WTC11 (cell line): ENCODE measurements around the gene TNFSF13B. TPM values are rescaled to one million over a fixed set of nuclear protein-coding genes. Genes with fewer than 3 reads are reported as not detected.

Experiments
- ATAC-seq: fragments of 200-7000 bp; cut with Tn5 transposase; 2 replicates; pipeline ENCODE4 v1.10.0; 2021; ENCODE audit warnings: mild to moderate bottlenecking, moderate library complexity
- CTCF ChIA-PET: fragments of 300-600 bp; sonication (Branson Sonifier 250); formaldehyde crosslinking; loops from one replicate; lab custom pipeline; 2021; ENCODE audit warnings: antibody characterized with exemption; lab: Charles Lee
- POLR2A ChIA-PET: fragments of 350-600 bp; sonication (Branson Sonifier 250); formaldehyde crosslinking; loops from one replicate; lab custom pipeline; 2021; ENCODE audit warnings: antibody characterized with exemption; lab: Charles Lee
- DNase-seq: peaks from one replicate; pipeline ENCODE4 v3.0.0; 2021; ENCODE audit warnings: low spot score
- H3K27ac Mint-ChIP-seq: 2 replicates; pipeline ENCODE4 v1.8.0; 2021; ENCODE audit warnings: mixed read lengths
- H3K27me3 Mint-ChIP-seq: 2 replicates; pipeline ENCODE4 v1.8.0; 2021; ENCODE audit warnings: low read depth, mild to moderate bottlenecking, moderate library complexity, mixed read lengths
- H3K36me3 Mint-ChIP-seq: 2 replicates; pipeline ENCODE4 v1.8.0; 2021; ENCODE audit warnings: mixed read lengths
- H3K4me1 Mint-ChIP-seq: 2 replicates; pipeline ENCODE4 v1.8.0; 2022; ENCODE audit warnings: mixed read lengths
- H3K4me3 Mint-ChIP-seq: 2 replicates; pipeline ENCODE4 v1.8.0; 2021; ENCODE audit warnings: mild to moderate bottlenecking, moderate library complexity, mixed read lengths
- H3K9me3 Mint-ChIP-seq: 2 replicates; pipeline ENCODE4 v1.8.0; 2021; ENCODE audit warnings: mixed read lengths
- AFF4 ChIP-seq: sonication (generic); formaldehyde crosslinking; IDR thresholded peaks from 2 replicates; pipeline ENCODE4 v1.8.1; 2023; ENCODE audit warnings: mild to moderate bottlenecking, missing genetic modification reagents, borderline replicate concordance
- AR ChIP-seq: fragments of 250-450 bp; sonication (Bioruptor Pico); IDR thresholded peaks from 2 replicates; pipeline ENCODE4 v1.9.0; 2021; ENCODE audit warnings: mild to moderate bottlenecking
- CDX4 ChIP-seq: fragments of 250-450 bp; sonication (Bioruptor Pico); IDR thresholded peaks from 2 replicates; pipeline ENCODE4 v1.9.0; 2021; ENCODE audit warnings: moderate library complexity, mild to moderate bottlenecking, inconsistent platforms, borderline replicate concordance
- E2F5 ChIP-seq: sonication (generic); formaldehyde crosslinking; IDR thresholded peaks from 2 replicates; pipeline ENCODE4 v1.8.1; 2022; ENCODE audit warnings: mild to moderate bottlenecking, moderate library complexity, missing genetic modification reagents
- FOXP1 ChIP-seq: sonication (generic); formaldehyde crosslinking; IDR thresholded peaks from 2 replicates; pipeline ENCODE4 v1.8.0; 2022; ENCODE audit warnings: missing genetic modification reagents, mild to moderate bottlenecking, moderate library complexity, borderline replicate concordance
- HMGXB4 ChIP-seq: sonication (generic); formaldehyde crosslinking; IDR thresholded peaks from 2 replicates; pipeline ENCODE4 v1.8.1; 2023; ENCODE audit warnings: mild to moderate bottlenecking, moderate library complexity, missing genetic modification reagents
- MLX ChIP-seq: sonication (generic); formaldehyde crosslinking; IDR thresholded peaks from 2 replicates; pipeline ENCODE4 v1.8.1; 2023; ENCODE audit warnings: mild to moderate bottlenecking, missing genetic modification reagents, moderate library complexity
- NFE2L1 ChIP-seq: sonication (generic); formaldehyde crosslinking; IDR thresholded peaks from 2 replicates; pipeline ENCODE4 v1.8.1; 2023; ENCODE audit warnings: missing genetic modification reagents
- NFYB ChIP-seq: sonication (generic); formaldehyde crosslinking; conservative IDR thresholded peaks from 2 replicates; pipeline ENCODE4 v1.8.0; 2022; ENCODE audit warnings: low read depth, missing genetic modification reagents
- PRDM15 ChIP-seq: sonication (generic); formaldehyde crosslinking; IDR thresholded peaks from 2 replicates; pipeline ENCODE4 v1.8.0; 2022; ENCODE audit warnings: missing genetic modification reagents
- PRRX2 ChIP-seq: fragments of 250-450 bp; sonication (Bioruptor Pico); IDR thresholded peaks from 2 replicates; pipeline ENCODE4 v1.8.0; 2021; ENCODE audit warnings: mild to moderate bottlenecking
- SOX15 ChIP-seq: fragments of 250-450 bp; sonication (Bioruptor Pico); IDR thresholded peaks from 2 replicates; pipeline ENCODE4 v1.9.0; 2021; ENCODE audit warnings: mild to moderate bottlenecking
- TEAD4 ChIP-seq: sonication (generic); formaldehyde crosslinking; IDR thresholded peaks from 2 replicates; pipeline ENCODE4 v1.8.0; 2022; ENCODE audit warnings: mild to moderate bottlenecking, missing genetic modification reagents
- TP53 ChIP-seq: sonication (generic); formaldehyde crosslinking; IDR thresholded peaks from 2 replicates; pipeline ENCODE4 v1.8.1; 2023; ENCODE audit warnings: mild to moderate bottlenecking, missing genetic modification reagents
- ZBTB21 ChIP-seq: sonication (generic); formaldehyde crosslinking; IDR thresholded peaks from 2 replicates; pipeline ENCODE4 v1.8.1; 2023; ENCODE audit warnings: mild to moderate bottlenecking, missing genetic modification reagents, borderline replicate concordance
- ZNF317 ChIP-seq: sonication (generic); formaldehyde crosslinking; IDR thresholded peaks from 2 replicates; pipeline ENCODE4 v1.8.1; 2023; ENCODE audit warnings: low read depth, mild to moderate bottlenecking, moderate library complexity, missing genetic modification reagents, borderline replicate concordance
- ZNF396 ChIP-seq: fragments of 250-450 bp; sonication (Bioruptor Pico); IDR thresholded peaks from 2 replicates; pipeline ENCODE4 v1.8.0; 2021; ENCODE audit warnings: mild to moderate bottlenecking, moderate library complexity, borderline replicate concordance
- ZNF416 ChIP-seq: fragments of 250-450 bp; sonication (Bioruptor Pico); IDR thresholded peaks from 2 replicates; pipeline ENCODE4 v1.9.0; 2021; ENCODE audit warnings: mild to moderate bottlenecking, inconsistent platforms
- ZNF423 ChIP-seq: fragments of 250-450 bp; sonication (Bioruptor Pico); IDR thresholded peaks from 2 replicates; pipeline ENCODE4 v2.1.2; 2022; ENCODE audit warnings: mild to moderate bottlenecking, moderate library complexity
- ZNF512 ChIP-seq: sonication (generic); formaldehyde crosslinking; IDR thresholded peaks from 2 replicates; pipeline ENCODE4 v1.8.1; 2022; ENCODE audit warnings: missing genetic modification reagents, borderline replicate concordance
- total RNA-seq: library from RNA; stranded (reverse); gene quantifications from 3 replicates; pipeline ENCODE4 v1.2.3, GENCODE V29; 2021

TNFSF13B gene
- total RNA-seq, 1 experiment from 2014 or later: 0.39 TPM

- ChIA-PET POLR2A (no interaction called here), CTCF (no interaction called here)
- no peak for DNase-seq
- Mint-ChIP-seq H3K27ac (no peak overlapping the region), H3K4me3 (no peak overlapping the region), H3K36me3 (no peaks in the 10 kb centered on the region), H3K4me1 (peaks cover 10% of the 10 kb centered on the region), H3K27me3 (no peaks in the 10 kb centered on the region), H3K9me3 (peaks cover 11% of the 10 kb centered on the region)
- ATAC-seq: no peak
- TF ChIP-seq TP53 (CRISPR knock-in tag): no peak
- TF ChIP-seq HMGXB4 (CRISPR knock-in tag): no peak
- TF ChIP-seq AR (CRISPR knock-in tag): no peak
- TF ChIP-seq NFE2L1: no peak
- no peak for TF ChIP-seq FOXP1 (CRISPR knock-in tag)
- TF ChIP-seq CDX4 (CRISPR knock-in tag): no peak
- no peak for TF ChIP-seq AFF4 (CRISPR knock-in tag)
- TF ChIP-seq ZNF396: no peak
Observed at GRCh38 chr13:108281901-108282300, 12.4 kb downstream of the TNFSF13B start.

GRCh38 chr13:108283110-108283509, 13.6 kb downstream of the TNFSF13B start:
- Mint-ChIP-seq H3K4me3 (no peak overlapping the region), H3K27me3 (no peaks in the 10 kb centered on the region), H3K36me3 (no peaks in the 10 kb centered on the region), H3K9me3 (peaks cover 7% of the 10 kb centered on the region), H3K27ac (no peak overlapping the region), H3K4me1 (peaks cover 10% of the 10 kb centered on the region)
- DNase-seq (no peak), ATAC-seq (no peak)
- ChIA-PET CTCF (no interaction called here), POLR2A (no interaction called here)
- no peak for TF ChIP-seq MLX (CRISPR knock-in tag)
- TF ChIP-seq SOX15 (CRISPR knock-in tag): no peak
- TF ChIP-seq PRDM15 (CRISPR knock-in tag): no peak
- TF ChIP-seq TEAD4 (CRISPR knock-in tag): no peak
- no peak for TF ChIP-seq ZNF512 (CRISPR knock-in tag)
- TF ChIP-seq NFYB (CRISPR knock-in tag): no peak
- no peak for TF ChIP-seq ZNF423 (CRISPR knock-in tag)
- TF ChIP-seq PRRX2 (CRISPR knock-in tag): no peak
- no peak for TF ChIP-seq ZNF317 (CRISPR knock-in tag)
- TF ChIP-seq E2F5: no peak
- no peak for TF ChIP-seq ZBTB21 (CRISPR knock-in tag)
- TF ChIP-seq ZNF416 (CRISPR knock-in tag): no peak
